Immature natural killer cell (primary cell): ENCODE measurements around the gene HMGCL. TPM values are rescaled to one million over a fixed set of nuclear protein-coding genes. Genes with fewer than 3 reads are reported as not detected.
"Not testable (repeated sequence)": the region's sequence is repeated elsewhere in the genome, so short reads cannot be mapped to it uniquely, and the experiment has no call there.

Source experiments
- DNase-seq, 3 donors: peaks; one replicate each; pipeline ENCODE4 v3.0.0; 2022; ENCODE audit warnings: mixed read lengths in 1 of 3
- H3K27ac Mint-ChIP-seq, 6 donors: one replicate each; pipeline ENCODE4 v1.8.0; 2020; ENCODE audit warnings: mixed read lengths in 6 of 6, mild to moderate bottlenecking in 5 of 6, inconsistent platforms in 4 of 6, moderate library complexity in 3 of 6
- H3K27me3 Mint-ChIP-seq, 3 donors: one replicate each; pipeline ENCODE4 v1.8.0; 2020 to 2021; ENCODE audit warnings: low read depth in 3 of 3, mild to moderate bottlenecking in 3 of 3, mixed read lengths in 3 of 3, moderate library complexity in 3 of 3, inconsistent platforms in 1 of 3
- H3K36me3 Mint-ChIP-seq, 3 donors: one replicate each; pipeline ENCODE4 v1.8.0; 2020; ENCODE audit warnings: mixed read lengths in 3 of 3, inconsistent platforms in 2 of 3, mild to moderate bottlenecking in 2 of 3
- H3K4me1 Mint-ChIP-seq, 2 donors: one replicate each; pipeline ENCODE4 v1.8.0; 2020; ENCODE audit warnings: inconsistent platforms in 2 of 2, mild to moderate bottlenecking in 2 of 2, mixed read lengths in 2 of 2, moderate library complexity in 1 of 2
- H3K4me3 Mint-ChIP-seq, 5 donors: one replicate each; pipeline ENCODE4 v1.8.0; 2020; ENCODE audit warnings: mild to moderate bottlenecking in 5 of 5, mixed read lengths in 5 of 5, inconsistent platforms in 3 of 5, moderate library complexity in 3 of 5
- H3K9me3 Mint-ChIP-seq, 6 donors: one replicate each; pipeline ENCODE4 v1.8.0; 2020; ENCODE audit warnings: mild to moderate bottlenecking in 6 of 6, mixed read lengths in 6 of 6, inconsistent platforms in 4 of 6, moderate library complexity in 3 of 6
- polyA plus RNA-seq, 3 donors: library from polyadenylated mRNA; unstranded; fragments of 300-500 nt; fragmentation: Illumina TruSeq; gene quantifications; one replicate each; pipeline ENCODE4 v1.2.3, GENCODE V29; 2021

HMGCL gene
- polyA plus RNA-seq, 3 donors from 2014 or later: 32.8 to 57.9 (median 36.2) TPM

GRCh38 chr1:23817633-23818032 lies 7.6 kb downstream of the HMGCL start:
- H3K4me1 Mint-ChIP-seq: no peaks in the 10 kb centered on the region
- peaks cover 9 to 26% (median 12%) of the 10 kb centered on the region in 3 donors for H3K36me3 Mint-ChIP-seq
- peaks cover 0 to 2% (median 0%) of the 10 kb centered on the region in 3 donors for H3K27me3 Mint-ChIP-seq
- no peak for DNase-seq
- no peaks in the 10 kb centered on the region for H3K9me3 Mint-ChIP-seq
- no peak overlapping the region for H3K4me3 Mint-ChIP-seq
- H3K27ac Mint-ChIP-seq: no peak overlapping the region

- Mint-ChIP-seq H3K27me3 (peaks cover 0 to 2% (median 0%) of the 10 kb centered on the region in 3 donors), H3K27ac (no peak overlapping the region), H3K9me3 (no peaks in the 10 kb centered on the region), H3K4me1 (no peaks in the 10 kb centered on the region), H3K36me3 (peaks cover 12 to 29% (median 12%) of the 10 kb centered on the region in 3 donors), H3K4me3 (no peak overlapping the region)
- no peak for DNase-seq
These were observed 8.3 kb downstream of the HMGCL start for GRCh38 chr1:23816906-23817305.

- no peaks in the 10 kb centered on the region for H3K9me3 Mint-ChIP-seq
- H3K27ac Mint-ChIP-seq: no peak overlapping the region
- no peaks in the 10 kb centered on the region for H3K4me1 Mint-ChIP-seq
- no peak for DNase-seq
- no peak overlapping the region for H3K4me3 Mint-ChIP-seq
- H3K27me3 Mint-ChIP-seq: peaks cover 0 to 2% (median 0%) of the 10 kb centered on the region in 3 donors
- H3K36me3 Mint-ChIP-seq: peaks cover 14 to 35% (median 16%) of the 10 kb centered on the region in 3 donors
These were observed 8.9 kb downstream of the HMGCL start for GRCh38 chr1:23816361-23816760.

GRCh38 chr1:23814016-23814415 lies 11.2 kb downstream of the HMGCL start:
- no peak overlapping the region for H3K4me3 Mint-ChIP-seq
- peaks cover 5 to 9% of the 10 kb centered on the region in 2 donors for H3K4me1 Mint-ChIP-seq
- H3K36me3 Mint-ChIP-seq: peaks cover 19 to 38% (median 20%) of the 10 kb centered on the region in 3 donors
- peaks cover 0 to 2% (median 0%) of the 10 kb centered on the region in 3 donors for H3K27me3 Mint-ChIP-seq
- no peaks in the 10 kb centered on the region for H3K9me3 Mint-ChIP-seq
- no peak overlapping the region for H3K27ac Mint-ChIP-seq
- DNase-seq: no peak

- H3K4me1 Mint-ChIP-seq: peaks cover 5 to 9% of the 10 kb centered on the region in 2 donors
- no peaks in the 10 kb centered on the region for H3K9me3 Mint-ChIP-seq
- peaks cover 14 to 18% (median 15%) of the 10 kb centered on the region in 3 donors for H3K36me3 Mint-ChIP-seq
- H3K27ac Mint-ChIP-seq: peak overlapping the region in 3 of 6 donors; percentile 23 to 65 (median 57)
- peak; percentile 28 to 44 (median 28) for DNase-seq
- H3K27me3 Mint-ChIP-seq: peaks cover 0 to 6% (median 0%) of the 10 kb centered on the region in 3 donors
- H3K4me3 Mint-ChIP-seq: no peak overlapping the region
These were observed 14.2 kb downstream of the HMGCL start for GRCh38 chr1:23810818-23811540.

DNA sequence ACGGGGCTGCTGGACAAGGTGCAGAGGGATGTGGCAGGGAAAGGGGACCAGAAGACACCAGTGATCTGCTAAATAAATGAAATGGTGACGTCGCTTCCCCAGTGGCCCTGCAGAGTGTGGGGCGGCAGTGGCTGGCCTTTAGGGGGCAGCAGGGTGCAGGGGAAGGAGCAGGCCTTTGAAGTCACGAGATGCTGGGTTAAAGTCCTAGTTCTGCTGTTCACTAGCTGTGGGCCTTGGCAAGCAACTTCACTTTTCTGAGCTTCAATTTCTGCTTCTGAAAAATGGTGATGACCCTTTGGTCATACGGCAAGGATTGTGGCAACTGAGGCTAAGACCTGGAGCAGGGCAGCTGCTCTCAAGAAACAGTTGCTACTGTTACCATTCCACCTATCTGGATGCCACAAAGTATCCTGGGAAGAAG lies 15.5 kb downstream of the HMGCL start:
- peaks cover 0 to 6% (median 0%) of the 10 kb centered on the region in 3 donors for H3K27me3 Mint-ChIP-seq
- no peak overlapping the region for H3K4me3 Mint-ChIP-seq
- H3K4me1 Mint-ChIP-seq: peaks cover 5 to 9% of the 10 kb centered on the region in 2 donors
- peak; percentile 72 to 79 (median 76) for DNase-seq
- peaks cover 14 to 22% (median 16%) of the 10 kb centered on the region in 3 donors for H3K36me3 Mint-ChIP-seq
- H3K9me3 Mint-ChIP-seq: no peaks in the 10 kb centered on the region
- peak overlapping the region in 4 of 6 donors; percentile 31 to 65 (median 56) for H3K27ac Mint-ChIP-seq

DNA sequence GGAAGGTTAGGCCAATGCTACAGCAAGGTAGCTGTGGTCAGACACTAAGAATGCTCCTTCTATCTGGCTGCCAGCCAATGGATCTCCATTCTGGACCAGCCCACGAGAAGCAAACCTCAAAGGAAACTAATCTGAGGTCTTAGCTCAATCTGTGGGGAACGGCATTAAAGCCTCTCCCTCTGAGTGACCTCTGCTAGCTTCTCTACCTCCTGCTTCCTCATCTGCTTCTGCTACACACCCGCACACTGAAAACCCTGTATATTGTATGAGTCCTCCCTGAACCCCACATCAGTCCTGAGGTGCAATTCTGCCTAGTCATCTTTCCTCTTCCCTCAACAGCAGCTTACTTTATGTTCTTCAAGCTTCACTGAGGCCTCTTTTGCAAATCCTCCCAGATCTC lies 17.8 kb downstream of the HMGCL start:
- H3K4me1 Mint-ChIP-seq: peaks cover 5 to 9% of the 10 kb centered on the region in 2 donors
- no peak for DNase-seq
- peaks cover 9 to 22% (median 10%) of the 10 kb centered on the region in 3 donors for H3K36me3 Mint-ChIP-seq
- H3K27ac Mint-ChIP-seq: no peak overlapping the region
- no peak overlapping the region for H3K4me3 Mint-ChIP-seq
- H3K27me3 Mint-ChIP-seq: peaks cover 0 to 6% (median 0%) of the 10 kb centered on the region in 3 donors
- H3K9me3 Mint-ChIP-seq: no peaks in the 10 kb centered on the region

DNA sequence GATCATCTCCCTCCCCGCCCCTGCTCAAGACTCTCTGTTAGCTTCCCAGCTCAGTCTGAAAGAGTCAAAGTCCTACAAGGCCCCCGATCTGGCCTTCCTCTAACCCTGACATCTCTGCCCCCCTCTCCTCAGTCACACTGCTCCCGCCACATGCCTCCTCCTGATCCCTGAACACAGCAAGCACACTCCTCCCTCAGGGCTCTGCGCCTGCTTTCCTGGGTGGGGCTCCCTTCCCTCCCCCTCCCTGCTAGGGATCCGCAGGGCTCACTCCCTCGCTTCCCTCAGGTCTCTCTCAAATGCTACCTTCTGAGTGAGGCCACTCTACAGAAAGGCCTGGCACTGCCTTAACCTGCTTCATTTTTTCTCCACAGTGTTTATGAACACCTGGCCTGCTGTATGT lies 18.9 kb downstream of the HMGCL start:
- no peak for DNase-seq
- peaks cover 2 to 17% (median 5%) of the 10 kb centered on the region in 3 donors for H3K36me3 Mint-ChIP-seq
- H3K4me1 Mint-ChIP-seq: peaks cover 6 to 10% of the 10 kb centered on the region in 2 donors
- no peak overlapping the region for H3K27ac Mint-ChIP-seq
- no peak overlapping the region for H3K4me3 Mint-ChIP-seq
- no peaks in the 10 kb centered on the region for H3K9me3 Mint-ChIP-seq
- H3K27me3 Mint-ChIP-seq: peaks cover 0 to 6% (median 2%) of the 10 kb centered on the region in 3 donors

DNA sequence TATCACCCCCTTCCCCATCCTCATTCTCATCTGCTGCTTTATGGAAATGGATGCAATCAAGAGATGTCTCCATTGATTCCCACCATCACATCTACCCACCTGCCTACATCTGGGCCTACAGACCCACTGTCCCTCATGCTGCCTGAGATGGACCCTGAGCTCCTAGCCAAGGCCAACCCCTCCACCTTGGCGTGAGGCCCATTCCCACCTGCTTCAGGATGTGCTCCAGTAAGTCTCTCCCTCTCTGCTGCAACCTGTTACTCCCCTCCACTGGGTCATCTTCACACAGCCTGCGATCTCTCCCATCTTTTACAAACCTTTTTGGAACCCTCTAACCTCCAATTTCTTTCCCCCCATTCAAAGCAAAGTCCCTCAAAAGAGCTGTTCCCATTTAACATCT lies 20.2 kb downstream of the HMGCL start:
- peak overlapping the region in 3 of 6 donors; percentile 37 to 61 (median 44) for H3K27ac Mint-ChIP-seq
- peaks cover 0 to 15% (median 0%) of the 10 kb centered on the region in 3 donors for H3K36me3 Mint-ChIP-seq
- H3K9me3 Mint-ChIP-seq: no peaks in the 10 kb centered on the region
- no peak for DNase-seq
- H3K27me3 Mint-ChIP-seq: peaks cover 2 to 10% (median 3%) of the 10 kb centered on the region in 3 donors
- peaks cover 11 to 12% of the 10 kb centered on the region in 2 donors for H3K4me1 Mint-ChIP-seq
- H3K4me3 Mint-ChIP-seq: no peak overlapping the region

- H3K36me3 Mint-ChIP-seq: peaks cover 0 to 15% (median 0%) of the 10 kb centered on the region in 3 donors
- H3K9me3 Mint-ChIP-seq: no peaks in the 10 kb centered on the region
- H3K4me1 Mint-ChIP-seq: peaks cover 13 to 15% of the 10 kb centered on the region in 2 donors
- peak overlapping the region in 3 of 6 donors; percentile 17 to 33 (median 28) for H3K27ac Mint-ChIP-seq
- no peak for DNase-seq
- H3K27me3 Mint-ChIP-seq: peaks cover 2 to 10% (median 5%) of the 10 kb centered on the region in 3 donors
- H3K4me3 Mint-ChIP-seq: no peak overlapping the region
These were observed 20.9 kb downstream of the HMGCL start for GRCh38 chr1:23804183-23804835.

DNA sequence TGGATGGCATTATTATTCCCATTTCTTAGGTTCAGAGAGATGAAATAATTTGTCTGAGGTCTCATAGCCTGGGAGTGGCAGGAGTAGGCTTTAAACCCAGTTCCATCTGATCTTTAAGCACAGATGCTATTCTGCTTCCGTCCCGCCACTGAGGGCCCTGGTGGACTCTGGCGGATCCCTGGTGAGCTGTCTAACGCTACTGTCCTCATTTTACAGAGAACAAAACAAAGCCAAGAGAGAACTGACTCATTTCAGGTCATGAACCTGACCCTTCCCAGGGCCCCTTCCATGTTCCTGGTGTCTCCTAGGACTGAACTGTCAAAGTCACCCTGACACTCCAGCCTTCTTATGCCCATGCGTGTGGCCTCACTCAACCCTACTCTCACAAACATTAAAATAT lies 21.6 kb downstream of the HMGCL start:
- Mint-ChIP-seq H3K4me1 (peaks cover 18 to 21% of the 10 kb centered on the region in 2 donors), H3K27ac (peak overlapping the region in 2 of 6 donors; percentile 28 to 39), H3K36me3 (peaks cover 0 to 15% (median 0%) of the 10 kb centered on the region in 3 donors), H3K27me3 (peaks cover 2 to 8% (median 5%) of the 10 kb centered on the region in 3 donors), H3K4me3 (no peak overlapping the region), H3K9me3 (no peaks in the 10 kb centered on the region)
- DNase-seq: no peak

DNA sequence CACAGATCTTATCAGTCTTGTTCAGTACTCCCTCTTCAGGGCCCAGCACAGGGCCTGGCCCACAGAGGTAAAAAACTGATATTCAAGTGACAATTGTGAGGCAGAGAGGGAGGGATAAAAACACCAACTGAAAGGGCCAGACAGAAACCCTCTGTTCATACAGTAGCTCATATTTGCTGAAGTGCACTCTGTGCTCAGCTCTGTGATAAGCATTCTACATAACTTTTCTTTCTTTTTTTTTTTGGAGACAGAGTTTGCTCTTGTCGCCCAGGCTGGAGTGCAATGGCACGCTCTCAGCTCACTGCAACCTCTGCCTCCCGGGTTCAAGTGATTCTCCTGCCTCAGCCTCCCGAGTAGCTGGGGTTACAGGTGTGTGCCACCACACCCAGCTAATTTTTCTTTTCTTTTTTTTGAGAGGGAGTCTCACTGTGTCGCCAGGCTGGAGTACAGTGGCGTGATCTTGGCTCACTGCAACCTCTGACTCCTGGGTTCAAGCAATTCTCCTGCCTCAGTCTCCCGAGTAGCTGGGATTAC lies 22.4 kb downstream of the HMGCL start:
- H3K4me1 Mint-ChIP-seq: peaks cover 21 to 23% of the 10 kb centered on the region in 2 donors
- H3K36me3 Mint-ChIP-seq: peaks cover 0 to 15% (median 0%) of the 10 kb centered on the region in 3 donors
- H3K27ac Mint-ChIP-seq: peak overlapping the region in 5 of 6 donors; percentile 67 to 79 (median 74)
- not testable (repeated sequence) for H3K9me3 Mint-ChIP-seq, H3K27me3 Mint-ChIP-seq, DNase-seq
- peak overlapping the region in 2 of 5 donors; percentile 18 to 38 for H3K4me3 Mint-ChIP-seq

- peak overlapping the region in 4 of 5 donors; percentile 27 to 53 (median 40) for H3K4me3 Mint-ChIP-seq
- peaks cover 21 to 23% of the 10 kb centered on the region in 2 donors for H3K4me1 Mint-ChIP-seq
- peaks cover 2 to 9% (median 5%) of the 10 kb centered on the region in 3 donors for H3K27me3 Mint-ChIP-seq
- DNase-seq: no peak
- H3K9me3 Mint-ChIP-seq: no peaks in the 10 kb centered on the region
- H3K36me3 Mint-ChIP-seq: peaks cover 0 to 7% (median 0%) of the 10 kb centered on the region in 3 donors
- peak overlapping the region in 5 of 6 donors; percentile 34 to 79 (median 69) for H3K27ac Mint-ChIP-seq
These were observed 23.4 kb downstream of the HMGCL start for GRCh38 chr1:23801876-23802275.
